Stimulated activated CD4-positive, alpha-beta T cell treated with anti-CD3 and anti-CD28 coated beads, Interleukin-1b, Interleukin-23, amount 100 ng/mL, for 4 hours (primary cell): Measurements from ENCODE around the gene RAB8A.
"Not testable (repeated sequence)": the region's sequence is repeated elsewhere in the genome, so short reads cannot be mapped to it uniquely, and the experiment has no call there.

Experiments
- DNase-seq, 2 donors: peaks; one replicate each; pipeline ENCODE4 v3.0.0-alpha.2; 2020; ENCODE audit warnings: low read depth in 2 of 2

Gene RAB8A

GRCh38 chr19:16078759-16079707 is 32.7 kb upstream of the RAB8A start:
- peak in 1 of 2 donors; percentile 55 for DNase-seq

DNA sequence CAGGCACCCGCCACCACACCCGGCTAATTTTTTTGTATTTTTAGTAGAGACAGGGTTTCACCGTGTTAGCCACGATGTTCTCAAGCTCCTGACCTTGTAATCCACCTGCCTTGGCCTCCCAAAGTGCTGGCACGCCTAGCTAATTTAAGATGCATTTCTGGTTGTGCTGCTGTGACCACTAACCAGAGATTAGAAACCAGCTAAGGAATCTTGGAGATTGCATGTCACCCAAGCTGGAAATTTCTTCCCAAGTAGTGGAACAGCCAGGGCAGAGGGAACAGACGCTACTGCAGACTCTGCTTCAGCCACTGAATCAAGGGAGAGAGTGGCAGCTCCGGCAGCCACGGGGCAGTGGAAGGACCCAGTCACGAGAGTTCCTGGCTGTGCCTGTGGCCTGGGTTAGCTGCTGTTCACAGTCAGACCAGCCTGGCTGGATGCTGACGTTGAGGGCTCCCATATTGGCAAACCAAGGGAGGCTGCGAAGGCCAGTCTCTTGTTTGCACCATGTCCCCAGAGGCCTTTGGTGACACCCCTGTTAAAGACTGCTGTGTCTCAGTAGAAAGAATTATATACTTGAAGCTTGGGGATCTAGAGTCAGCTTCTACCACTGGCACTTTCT is 27.5 kb upstream of the RAB8A start:
- DNase-seq, result no peak

DNA sequence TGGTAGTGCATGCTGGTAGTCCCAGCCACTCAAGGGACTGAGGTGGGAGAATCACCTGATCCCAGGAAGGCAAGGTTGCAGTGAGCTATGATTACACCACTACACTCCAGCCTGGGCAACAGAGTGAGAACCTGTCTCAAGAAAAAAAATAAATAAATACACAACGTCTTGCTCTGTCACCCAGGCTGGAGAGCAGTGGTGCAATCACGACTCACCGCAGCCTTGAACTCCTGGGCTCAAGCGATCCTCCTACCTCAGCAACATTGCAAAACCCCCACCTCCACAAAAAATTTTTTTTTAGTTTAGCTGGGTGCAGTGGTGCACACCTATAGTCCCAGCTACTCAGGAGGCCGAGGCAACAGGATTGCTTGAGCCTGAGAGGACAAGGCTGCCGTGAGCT is 26.6 kb upstream of the RAB8A start:
- no peak for DNase-seq

GRCh38 chr19:16087404-16087803 is 24.3 kb upstream of the RAB8A start:
- DNase-seq, result not testable (repeated sequence)

DNA sequence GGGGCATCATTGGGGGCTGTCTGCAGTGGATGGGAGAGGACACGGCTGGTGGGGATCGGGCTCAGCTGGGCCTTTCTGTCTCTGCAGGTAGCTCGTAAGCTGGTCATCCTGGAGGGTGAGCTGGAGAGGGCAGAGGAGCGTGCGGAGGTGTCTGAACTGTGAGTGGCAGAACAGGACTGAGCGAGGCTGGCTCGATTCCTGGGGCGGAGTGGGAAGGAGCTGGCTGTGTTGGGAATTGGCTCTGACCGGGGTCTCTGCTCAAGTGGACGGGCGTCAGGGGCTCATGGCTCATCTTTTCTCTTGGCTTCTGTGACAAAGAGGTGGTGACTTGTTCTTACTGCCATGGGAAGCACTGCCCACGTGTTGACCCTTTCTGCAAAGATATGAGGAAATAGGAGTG is 23.7 kb upstream of the RAB8A start:
- DNase-seq, result no peak

GRCh38 chr19:16088351-16089009 is 23.2 kb upstream of the RAB8A start:
- no peak for DNase-seq

- no peak for DNase-seq
These were observed 22.5 kb upstream of the RAB8A start for GRCh38 chr19:16089010-16089846.

GRCh38 chr19:16091546-16092475 is 19.9 kb upstream of the RAB8A start:
- no peak for DNase-seq

GRCh38 chr19:16094360-16095070 is 17.2 kb upstream of the RAB8A start:
- DNase-seq, result no peak

DNA sequence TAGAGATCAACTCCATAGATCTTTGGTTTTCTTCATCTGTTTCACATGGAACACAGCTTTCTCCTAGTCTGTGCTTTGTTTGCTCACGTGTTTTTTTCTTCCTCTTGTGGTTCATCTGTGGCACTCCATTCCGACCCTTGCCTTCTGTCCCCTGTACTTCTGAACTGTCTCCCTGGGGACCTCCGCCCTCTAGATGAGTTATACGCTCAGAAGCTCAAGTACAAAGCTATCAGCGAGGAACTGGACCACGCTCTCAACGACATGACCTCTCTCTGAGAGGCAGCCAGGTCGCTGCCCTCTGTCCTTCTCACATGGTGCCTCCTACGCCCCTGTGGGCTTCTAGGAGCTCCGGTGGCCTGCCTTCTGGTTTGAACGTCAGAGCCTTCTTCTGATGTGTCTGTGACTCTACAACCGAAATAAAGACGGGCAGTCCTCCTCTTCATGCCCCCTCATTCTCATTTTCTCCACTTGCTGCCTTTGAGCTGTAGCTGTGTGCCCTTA is 16.6 kb upstream of the RAB8A start:
- DNase-seq, result no peak

DNA sequence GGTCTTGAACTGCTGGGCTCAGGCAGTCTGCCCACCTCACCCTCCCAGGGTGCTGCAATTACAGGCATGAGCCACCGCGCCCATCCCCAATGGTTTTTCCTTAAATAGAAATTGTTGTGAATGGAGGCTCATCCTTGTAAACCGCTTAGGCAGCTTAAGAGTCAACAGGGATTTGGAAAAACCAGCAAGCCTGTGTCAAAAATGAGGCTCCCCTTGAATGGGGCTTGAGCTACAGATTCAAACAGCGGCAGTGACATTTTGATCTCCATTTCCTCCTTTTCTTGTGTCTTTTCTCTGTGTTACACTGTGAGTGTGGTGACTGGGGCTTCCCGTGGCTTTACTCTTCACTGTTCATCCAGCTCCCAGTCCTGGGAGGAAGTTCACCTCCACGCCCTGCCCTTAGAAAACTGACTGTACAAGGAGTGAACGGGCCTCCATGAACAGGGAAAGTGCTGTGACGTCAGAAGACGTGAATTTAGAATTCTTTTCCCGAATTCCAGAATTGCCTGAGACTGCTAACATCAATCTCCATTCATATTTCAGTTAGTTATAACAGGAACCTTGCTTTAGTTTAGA is 15.3 kb upstream of the RAB8A start:
- no peak for DNase-seq

- no peak for DNase-seq
These were observed 13.3 kb upstream of the RAB8A start for GRCh38 chr19:16098416-16098768.

DNA sequence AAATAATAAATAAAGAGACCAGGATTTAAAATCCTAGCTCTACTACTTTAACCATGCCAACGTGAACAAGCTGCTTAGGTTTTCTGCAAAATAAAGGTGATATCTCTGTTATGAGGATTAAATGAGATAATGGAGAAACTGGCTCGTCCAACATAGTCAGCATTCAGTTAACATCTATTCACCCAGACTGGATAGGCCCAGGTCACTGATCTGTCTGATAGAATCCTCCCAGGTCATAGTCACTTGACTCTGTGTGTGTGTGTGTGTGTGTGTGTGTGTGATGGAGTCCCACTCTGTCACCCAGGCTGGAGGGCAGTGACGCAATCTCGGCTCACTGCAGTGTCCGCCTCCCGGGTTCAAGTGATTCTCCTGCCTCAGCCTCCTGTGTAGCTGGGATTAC is 12.9 kb upstream of the RAB8A start:
- no peak for DNase-seq

GRCh38 chr19:16099314-16099965 is 12.2 kb upstream of the RAB8A start:
- DNase-seq, result not testable (repeated sequence)

DNA sequence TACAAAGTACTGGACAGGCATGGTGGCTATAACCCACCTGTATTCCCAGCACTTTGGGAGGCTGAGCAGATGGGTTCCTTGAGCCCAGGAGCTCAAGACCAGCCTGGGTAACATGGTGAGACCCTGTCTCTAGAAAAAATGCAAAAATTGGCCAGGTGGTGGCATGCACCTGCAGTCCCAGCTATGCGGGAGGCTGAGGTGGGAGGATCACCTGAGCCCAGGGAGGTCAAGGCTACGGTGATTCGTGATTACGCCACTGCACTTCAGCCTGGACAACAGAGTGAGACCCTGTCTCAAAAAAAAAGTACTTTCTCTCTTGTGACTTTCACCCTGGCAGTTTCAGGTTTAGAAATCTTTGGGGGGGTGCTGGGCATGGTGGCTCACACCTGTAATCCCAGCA is 11.2 kb upstream of the RAB8A start:
- DNase-seq, result no peak

GRCh38 chr19:16104722-16105121 is 7.0 kb upstream of the RAB8A start:
- DNase-seq, result no peak

DNA sequence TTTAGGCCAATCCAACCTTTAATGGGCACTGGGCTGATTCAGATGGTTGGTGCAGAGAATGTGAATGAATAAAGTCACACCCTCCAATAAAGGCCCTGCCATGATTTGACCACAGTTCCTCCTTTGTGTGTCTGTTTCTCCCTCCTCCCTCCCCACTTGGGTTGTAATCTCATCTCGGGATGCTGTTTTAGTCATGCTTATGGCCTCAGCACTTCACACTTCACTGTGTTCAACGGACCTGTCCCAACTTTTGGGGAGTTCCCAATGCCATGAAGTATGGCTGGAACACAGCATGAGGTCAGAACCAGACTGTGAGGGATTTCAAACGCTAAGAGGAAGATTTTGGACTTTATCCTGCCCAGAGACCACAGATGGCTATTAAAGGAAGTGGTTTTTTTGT is 5.6 kb upstream of the RAB8A start:
- no peak for DNase-seq

- no peak for DNase-seq
These were observed 442 bp downstream of the RAB8A start for GRCh38 chr19:16111909-16112752.
